Tibial artery (tissue), 4 donors: ENCODE measurements around the gene SHISA5.
"Not testable (repeated sequence)": the region's sequence is repeated elsewhere in the genome, so short reads cannot be mapped to it uniquely, and the experiment has no call there.

Experiments
- DNase-seq, 2 donors: peaks; one replicate each; pipeline ENCODE4 v3.0.0-alpha.2; 2019
- H3K27ac ChIP-seq, 2 donors: fragments of 200-600 bp; sonication (generic) in 1 of 2; 1 replicate in 1 of 2; 2 replicates in 1 of 2; pipeline ENCODE4 v1.5.1; 2018 to 2019; ENCODE audit warnings: mild to moderate bottlenecking in 1 of 2
- H3K27me3 ChIP-seq, 2 donors: fragments of 200-600 bp; sonication (generic) in 1 of 2; one replicate each; pipeline versions ENCODE4 v1.5.1 to v1.6.0; 2016 to 2019
- H3K36me3 ChIP-seq, 3 donors: fragments of 200-600 bp; sonication (generic) in 2 of 3; one replicate each; pipeline ENCODE4 v1.5.1; 2016 to 2019; ENCODE audit warnings: mild to moderate bottlenecking in 2 of 3
- H3K4me1 ChIP-seq, 4 donors: fragments of 200-600 bp; sonication (generic) in 2 of 4; 1 replicate in 3 of 4; 2 replicates in 1 of 4; pipeline ENCODE4 v1.5.1; 2016 to 2019
- H3K4me3 ChIP-seq, 2 donors: fragments of 200-600 bp; sonication (generic) in 1 of 2; 1 replicate in 1 of 2; 2 replicates in 1 of 2; pipeline ENCODE4 v1.5.1; 2018 to 2019; ENCODE audit warnings: mild to moderate bottlenecking in 2 of 2
- H3K9me3 ChIP-seq, 3 donors: fragments of 200-600 bp; sonication (generic) in 1 of 3; one replicate each; pipeline ENCODE4 v1.5.1; 2016 to 2019
- intact Hi-C: fragments of 100-400 bp; cut with DNase I; formaldehyde crosslinking; loops from one replicate; pipeline ENCODE4 v1.15.0; 2023; ENCODE audit warnings: low total_unique reads
- TF ChIP-seq, protein P1 (sequence below), 2 experiments: fragments of 200-600 bp in 1 of 2; fragments of 450-650 bp in 1 of 2; IDR thresholded peaks; one replicate each; pipeline ENCODE4 v1.5.1; 2017 to 2019; ENCODE audit warnings: antibody characterized with exemption in 2 of 2, mild to moderate bottlenecking in 1 of 2, moderate library complexity in 1 of 2

Gene SHISA5

DNA sequence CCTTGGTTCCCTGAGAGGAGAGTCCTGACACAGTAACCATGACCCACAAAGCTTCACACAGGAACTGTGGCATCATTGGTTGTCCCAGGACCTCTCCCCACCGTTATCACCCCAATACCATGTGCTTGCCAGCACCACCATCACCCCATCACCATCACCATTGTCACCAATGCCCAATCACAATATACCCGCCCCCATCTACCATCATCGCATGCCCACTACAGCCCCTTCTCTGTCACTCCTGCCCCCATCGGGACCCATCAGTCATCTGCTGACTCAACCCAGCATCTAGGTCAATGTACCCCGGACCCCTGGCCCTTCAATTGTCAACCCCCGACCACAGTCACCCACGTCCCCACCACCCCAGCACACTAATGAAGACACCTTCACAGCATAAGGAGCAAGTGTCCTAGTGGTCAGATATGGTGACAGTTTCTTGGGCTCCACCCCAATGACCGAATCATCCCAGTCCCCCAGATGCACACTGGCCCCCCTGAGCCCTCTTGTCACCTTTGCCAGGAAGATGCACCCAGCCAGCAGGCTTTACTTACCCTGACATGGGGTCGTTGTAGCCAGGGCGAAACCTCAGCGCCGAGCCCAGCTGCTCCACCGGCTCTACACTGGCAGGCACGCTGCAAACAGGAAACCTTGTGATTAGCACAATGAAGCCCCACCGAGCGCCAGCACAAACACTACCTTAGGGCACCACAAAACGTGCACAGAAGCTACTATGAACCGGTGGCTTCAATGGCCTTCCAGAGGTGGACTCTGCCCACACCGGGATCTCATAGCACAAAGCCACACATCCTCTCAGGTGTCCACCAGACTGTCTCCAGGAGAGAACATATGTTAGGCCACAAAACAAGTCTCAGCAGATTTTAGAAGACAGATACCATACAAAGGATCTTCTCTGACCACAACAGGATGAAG lies 25.1 kb downstream of the SHISA5 start:
- TF ChIP-seq, protein P1, sequence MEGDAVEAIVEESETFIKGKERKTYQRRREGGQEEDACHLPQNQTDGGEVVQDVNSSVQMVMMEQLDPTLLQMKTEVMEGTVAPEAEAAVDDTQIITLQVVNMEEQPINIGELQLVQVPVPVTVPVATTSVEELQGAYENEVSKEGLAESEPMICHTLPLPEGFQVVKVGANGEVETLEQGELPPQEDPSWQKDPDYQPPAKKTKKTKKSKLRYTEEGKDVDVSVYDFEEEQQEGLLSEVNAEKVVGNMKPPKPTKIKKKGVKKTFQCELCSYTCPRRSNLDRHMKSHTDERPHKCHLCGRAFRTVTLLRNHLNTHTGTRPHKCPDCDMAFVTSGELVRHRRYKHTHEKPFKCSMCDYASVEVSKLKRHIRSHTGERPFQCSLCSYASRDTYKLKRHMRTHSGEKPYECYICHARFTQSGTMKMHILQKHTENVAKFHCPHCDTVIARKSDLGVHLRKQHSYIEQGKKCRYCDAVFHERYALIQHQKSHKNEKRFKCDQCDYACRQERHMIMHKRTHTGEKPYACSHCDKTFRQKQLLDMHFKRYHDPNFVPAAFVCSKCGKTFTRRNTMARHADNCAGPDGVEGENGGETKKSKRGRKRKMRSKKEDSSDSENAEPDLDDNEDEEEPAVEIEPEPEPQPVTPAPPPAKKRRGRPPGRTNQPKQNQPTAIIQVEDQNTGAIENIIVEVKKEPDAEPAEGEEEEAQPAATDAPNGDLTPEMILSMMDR (IDR thresholded peaks at IDR 0.05): no peak
- intact Hi-C loops: no loop called here
- Histone ChIP-seq H3K9me3 (no peaks in the 10 kb centered on the region), H3K36me3 (peaks cover 0 to 33% (median 6%) of the 10 kb centered on the region in 3 donors), H3K27ac (no peak overlapping the region), H3K4me1 (no peaks in the 10 kb centered on the region), H3K4me3 (no peak overlapping the region), H3K27me3 (no peaks in the 10 kb centered on the region)
- DNase-seq: peak in 1 of 2 donors; percentile 64

DNA sequence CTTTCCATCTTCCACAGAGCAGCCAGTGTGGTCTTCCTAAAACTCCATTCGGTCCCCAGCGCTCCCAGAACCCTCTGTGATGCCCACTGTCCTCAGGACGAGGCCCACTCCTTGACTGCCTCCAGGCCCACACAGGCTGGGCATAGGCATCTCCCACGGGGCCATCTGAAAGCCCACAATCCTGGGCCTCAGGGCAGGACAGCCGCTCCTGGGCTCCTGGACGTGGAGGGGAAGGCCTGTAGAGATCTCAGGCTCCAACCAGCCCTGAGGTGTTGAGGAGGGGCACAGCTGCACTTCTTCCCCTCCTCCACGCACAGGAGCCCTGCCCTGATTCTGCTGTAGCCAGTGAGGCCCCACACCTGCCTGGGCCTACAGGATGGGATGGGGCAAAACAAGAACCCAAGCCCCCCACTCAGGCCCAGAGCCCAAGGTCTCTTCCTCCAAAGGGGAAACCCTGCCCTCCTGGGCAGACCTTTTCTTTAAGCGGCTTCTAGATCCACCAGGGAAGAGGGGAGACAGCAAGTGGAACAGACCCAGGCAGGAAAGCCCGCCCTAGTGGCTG lies 25.9 kb downstream of the SHISA5 start:
- no peak overlapping the region for H3K27ac ChIP-seq

DNA sequence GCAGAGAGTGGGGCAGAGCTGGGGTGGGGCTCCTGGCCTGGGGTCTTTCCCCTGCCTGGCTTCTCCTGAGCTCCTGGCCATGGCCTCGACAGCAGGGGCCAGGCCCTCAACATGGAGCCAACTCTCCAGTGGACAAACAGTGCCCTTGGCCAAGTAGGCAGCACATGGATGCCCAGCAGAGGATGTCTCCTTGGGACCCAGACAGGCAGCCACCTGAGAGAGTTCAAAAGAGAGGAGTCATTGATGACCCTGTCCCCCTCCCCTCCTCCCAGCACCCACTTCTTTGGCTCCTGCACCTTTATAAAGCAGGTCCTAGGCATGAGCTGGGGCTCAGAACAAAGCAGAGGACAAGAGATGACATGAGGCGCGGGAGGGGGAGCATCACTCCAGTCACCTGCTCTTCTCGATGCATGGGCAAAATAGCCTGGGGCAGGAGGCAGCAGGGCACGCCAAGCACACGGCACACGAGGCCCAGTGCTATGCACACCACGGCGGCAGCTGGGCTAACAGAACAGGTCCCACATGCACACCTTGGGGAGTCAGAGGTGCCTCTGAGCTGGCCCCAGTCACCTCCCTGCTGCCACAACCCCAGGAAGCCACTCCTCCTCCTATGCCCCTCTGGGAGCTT lies 27.4 kb downstream of the SHISA5 start:
- no peak overlapping the region for H3K27ac ChIP-seq
- no peaks in the 10 kb centered on the region for H3K9me3 ChIP-seq
- TF ChIP-seq, protein P1 (IDR thresholded peaks at IDR 0.05): no peak
- DNase-seq: peak in 1 of 2 donors; percentile 51
- peaks cover 0 to 14% (median 10%) of the 10 kb centered on the region in 4 donors for H3K4me1 ChIP-seq
- H3K36me3 ChIP-seq: peaks cover 0 to 33% (median 6%) of the 10 kb centered on the region in 3 donors
- H3K4me3 ChIP-seq: no peak overlapping the region
- no peaks in the 10 kb centered on the region for H3K27me3 ChIP-seq
- intact Hi-C loops: no loop called here

More for the DNA sequence above, 25.9 kb downstream of the SHISA5 start:
- TF ChIP-seq, protein P1 (IDR thresholded peaks at IDR 0.05): no peak
- intact Hi-C loops: no loop called here
- DNase-seq: peak in 1 of 2 donors; percentile 59
- Histone ChIP-seq H3K27me3 (no peaks in the 10 kb centered on the region), H3K4me1 (peaks cover 0 to 7% (median 2%) of the 10 kb centered on the region in 4 donors), H3K4me3 (no peak overlapping the region), H3K36me3 (peaks cover 0 to 33% (median 6%) of the 10 kb centered on the region in 3 donors), H3K9me3 (no peaks in the 10 kb centered on the region)

DNA sequence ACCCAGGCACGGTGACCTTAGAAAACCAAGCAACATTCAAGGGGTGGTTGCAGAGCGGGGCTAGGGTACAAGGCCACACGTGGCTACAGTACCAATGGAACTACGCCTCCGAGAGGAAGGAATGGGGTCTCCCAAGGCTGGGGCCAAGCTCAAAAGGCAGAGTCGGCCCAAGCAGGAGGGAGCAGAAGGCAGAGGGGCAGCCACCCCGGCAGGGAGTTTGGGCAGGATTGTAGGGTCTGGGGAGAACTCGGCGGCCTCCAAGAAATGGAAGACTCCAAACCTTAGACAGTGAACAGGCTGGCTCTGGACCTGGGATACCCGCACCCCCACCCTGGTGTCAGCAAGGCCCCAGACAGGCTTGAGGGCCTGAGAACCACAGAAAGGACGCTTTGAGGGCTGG lies 28.8 kb downstream of the SHISA5 start:
- peak in 1 of 2 donors; percentile 57 for DNase-seq
- intact Hi-C loops: no loop called here
- no peak overlapping the region for H3K27ac ChIP-seq

DNA sequence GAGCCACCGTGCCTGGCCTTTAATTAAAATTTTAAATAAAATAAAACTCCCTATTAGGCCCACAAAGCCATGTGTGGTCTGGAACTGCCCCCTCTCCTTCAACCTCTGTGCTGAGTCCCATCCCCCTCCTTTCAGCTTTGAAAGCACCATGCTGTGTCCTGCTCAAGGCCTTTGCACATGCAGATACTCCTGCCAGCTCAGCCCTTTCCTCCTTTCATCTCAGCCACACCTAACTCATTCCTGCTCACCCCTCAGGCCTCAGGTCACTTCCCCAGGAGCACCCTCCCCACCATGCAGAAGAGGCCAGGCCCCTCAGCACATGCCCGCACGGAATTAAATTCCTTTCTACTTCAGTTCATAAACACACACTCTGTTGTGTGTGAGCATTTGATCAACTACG lies 29.4 kb downstream of the SHISA5 start:
- H3K27me3 ChIP-seq: no peaks in the 10 kb centered on the region
- TF ChIP-seq, protein P1 (IDR thresholded peaks at IDR 0.05): no peak
- intact Hi-C loops: no loop called here
- no peak overlapping the region for H3K4me3 ChIP-seq
- peaks cover 0 to 33% (median 28%) of the 10 kb centered on the region in 4 donors for H3K4me1 ChIP-seq
- H3K27ac ChIP-seq: no peak overlapping the region
- DNase-seq: peak in 1 of 2 donors; percentile 43
- H3K9me3 ChIP-seq: no peaks in the 10 kb centered on the region
- peaks cover 0 to 39% (median 13%) of the 10 kb centered on the region in 3 donors for H3K36me3 ChIP-seq

More for the DNA sequence above, 28.8 kb downstream of the SHISA5 start:
- peaks cover 0 to 28% (median 22%) of the 10 kb centered on the region in 4 donors for H3K4me1 ChIP-seq
- TF ChIP-seq, protein P1 (IDR thresholded peaks at IDR 0.05): no peak
- no peak overlapping the region for H3K4me3 ChIP-seq
- no peaks in the 10 kb centered on the region for H3K27me3 ChIP-seq
- no peaks in the 10 kb centered on the region for H3K9me3 ChIP-seq
- peaks cover 0 to 35% (median 7%) of the 10 kb centered on the region in 3 donors for H3K36me3 ChIP-seq

DNA sequence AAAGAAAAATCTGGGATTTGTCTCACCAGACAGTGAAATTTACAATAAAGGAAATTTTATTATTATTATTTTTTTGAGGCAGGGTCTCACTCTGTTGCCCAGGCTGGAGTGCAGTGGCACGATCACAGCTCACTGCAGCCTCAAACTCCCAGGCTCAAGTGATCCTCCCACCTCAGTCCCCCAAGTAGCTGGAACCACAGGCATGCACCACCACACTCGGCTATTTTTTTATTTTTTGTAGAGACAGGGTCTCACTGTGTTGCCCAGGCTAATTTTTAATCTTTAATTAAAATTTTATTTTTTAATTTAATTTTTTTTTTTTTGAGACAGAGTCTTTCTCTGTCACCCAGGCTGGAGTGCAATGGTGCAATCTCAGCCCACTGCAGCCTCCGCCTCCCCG lies 29.9 kb downstream of the SHISA5 start:
- intact Hi-C loops: not testable (repeated sequence)

More for the DNA sequence above, 29.9 kb downstream of the SHISA5 start:
- Histone ChIP-seq H3K36me3 (peaks cover 0 to 39% (median 18%) of the 10 kb centered on the region in 3 donors), H3K27ac (peak overlapping the region in 1 of 2 donors; percentile 93), H3K4me1 (peaks cover 0 to 39% (median 34%) of the 10 kb centered on the region in 4 donors)
- H3K9me3 ChIP-seq, H3K27me3 ChIP-seq, H3K4me3 ChIP-seq: not testable (repeated sequence)
- peak in 1 of 2 donors; percentile 55 for DNase-seq
